ENCODE results near the gene SMARCC2. TPM values are rescaled to one million over a fixed set of nuclear protein-coding genes. Genes with fewer than 3 reads are reported as not detected.
A peak's percentile ranks its signal among the peaks of the same experiment; 100 is the strongest.

The SMARCC2 gene
- total and polyA plus RNA-seq, 2 of the 13 experiments (the other 11 are each of a cell fraction or from before 2014, with no cell fraction given), result 21.3 to 24.1 TPM

GRCh38 chr12:56116267-56117081 is 72.8 kb downstream of the SMARCC2 start, which contains the start of gene RPL41 (continued):
- TF ChIP-seq PATZ1 (CRISPR knock-in tag; IDR thresholded peaks at IDR 0.05), result peak; percentile 88
- no peak for TF ChIP-seq ZNF367 (CRISPR knock-in tag; IDR thresholded peaks at IDR 0.05; ENCODE audit: borderline replicate concordance)
- peak; percentile 75 for TF ChIP-seq ELF1 (CRISPR knock-in tag; IDR thresholded peaks at IDR 0.05)
- TF ChIP-seq ZBTB38 (CRISPR knock-in tag; IDR thresholded peaks at IDR 0.05), result peak; percentile 64; the same call in 1 of the 2 replicates
- TF ChIP-seq KLF15 (CRISPR knock-in tag; IDR thresholded peaks at IDR 0.05; ENCODE audit: borderline replicate concordance), result no peak
- 0 out of 2 replicates have a peak, but pooled peaks have one; percentile 44 for TF ChIP-seq MTA1 (CRISPR knock-in tag; IDR thresholded peaks at IDR 0.05; ENCODE audit: borderline replicate concordance)
- TF ChIP-seq ZNF644 (CRISPR knock-in tag; IDR thresholded peaks at IDR 0.05; ENCODE audit: low read depth), result peak; percentile 36; the same call in 1 of the 2 replicates
- peak; percentile 40; the same call in 1 of the 2 replicates for TF ChIP-seq GLMP (CRISPR knock-in tag; IDR thresholded peaks at IDR 0.05; ENCODE audit: borderline replicate concordance)
- peak; percentile 72; the same call in 1 of the 2 replicates for TF ChIP-seq MED13 (CRISPR knock-in tag; IDR thresholded peaks at IDR 0.05)
- no peak for TF ChIP-seq SMARCC2 (IDR thresholded peaks at IDR 0.05)
- peak; percentile 68 for TF ChIP-seq HCFC1 (IDR thresholded peaks at IDR 0.05; ENCODE audit: low read depth, low read length)
- TF ChIP-seq HNF1B (CRISPR knock-in tag; IDR thresholded peaks at IDR 0.05), result no peak
- TF ChIP-seq ZNF260 (CRISPR knock-in tag; IDR thresholded peaks at IDR 0.05; ENCODE audit: borderline replicate concordance, low read depth), result no peak
- TF ChIP-seq STAT5B (CRISPR knock-in tag; IDR thresholded peaks at IDR 0.05), result 0 out of 2 replicates have a peak, but pooled peaks have one; percentile 74
- no peak for TF ChIP-seq THAP9 (CRISPR knock-in tag; IDR thresholded peaks at IDR 0.05; ENCODE audit: borderline replicate concordance)
- no peak for TF ChIP-seq CREB3 (CRISPR knock-in tag; IDR thresholded peaks at IDR 0.05)
- TF ChIP-seq ATRX (CRISPR knock-in tag; IDR thresholded peaks at IDR 0.05; ENCODE audit: borderline replicate concordance), result no peak
- TF ChIP-seq ZBTB21 (CRISPR knock-in tag; IDR thresholded peaks at IDR 0.05), result peak; percentile 76
